Common myeloid progenitor, CD34-positive (primary cell): ENCODE measurements around the gene PDCL3. TPM values are rescaled to one million over a fixed set of nuclear protein-coding genes. Genes with fewer than 3 reads are reported as not detected.

ENCODE experiments used
- CTCF ChIA-PET: fragments of 350-600 bp; sonication (Branson Sonifier 250); formaldehyde crosslinking; loops from one replicate; lab custom pipeline; 2021; ENCODE audit warnings: antibody characterized with exemption; lab: Charles Lee
- POLR2A ChIA-PET: fragments of 350-600 bp; sonication (Branson Sonifier 250); formaldehyde crosslinking; loops from one replicate; lab custom pipeline; 2021; ENCODE audit warnings: antibody characterized with exemption; lab: Charles Lee
- DNase-seq, 3 donors: peaks; one replicate each; pipeline versions ENCODE4 v3.0.0 to v3.0.0-alpha.2; 2013
- H3K27ac ChIP-seq, 2 experiments: 1 replicate in 1 of 2; 2 replicates in 1 of 2; pipeline ENCODE4 v1.7.0; 2013; ENCODE audit warnings: inconsistent platforms in 2 of 2, low read length in 2 of 2, mild to moderate bottlenecking in 2 of 2, low read depth in 1 of 2, moderate library complexity in 1 of 2; ENCODE audit not compliant: severe bottlenecking in 2 of 2, insufficient read depth in 1 of 2, poor library complexity in 1 of 2
- H3K27me3 ChIP-seq, 5 experiments: replicated peaks in 2 of 5; 1 replicate in 3 of 5; 2 replicates in 2 of 5; pipeline versions ENCODE4 v1.6.1 to v1.7.0; 2013; ENCODE audit warnings: low read length in 4 of 5, mild to moderate bottlenecking in 2 of 5, moderate library complexity in 2 of 5, inconsistent platforms in 1 of 5; ENCODE audit not compliant: insufficient read depth in 5 of 5, control insufficient read depth in 4 of 5
- H3K36me3 ChIP-seq, 4 experiments: 1 replicate in 2 of 4; 2 replicates in 2 of 4; pipeline versions ENCODE4 v1.6.1 to v1.7.0; 2013; ENCODE audit warnings: low read length in 3 of 4, control low read depth in 1 of 4, mild to moderate bottlenecking in 1 of 4; ENCODE audit not compliant: control insufficient read depth in 4 of 4, insufficient read depth in 4 of 4
- H3K4me1 ChIP-seq, 4 experiments: 1 replicate in 3 of 4; 2 replicates in 1 of 4; pipeline versions ENCODE4 v1.6.1 to v1.7.1; 2013; ENCODE audit warnings: low read length in 3 of 4, mild to moderate bottlenecking in 3 of 4, control low read depth in 1 of 4, inconsistent platforms in 1 of 4, moderate library complexity in 1 of 4; ENCODE audit not compliant: control insufficient read depth in 4 of 4, insufficient read depth in 4 of 4; ENCODE audit errors: control extremely low read depth in 1 of 4
- H3K4me3 ChIP-seq, 7 experiments: 1 replicate in 4 of 7; 2 replicates in 3 of 7; pipeline versions ENCODE4 v1.5.1 to v1.7.0; 2013; ENCODE audit warnings: mild to moderate bottlenecking in 7 of 7, low read length in 6 of 7, moderate library complexity in 6 of 7, inconsistent platforms in 2 of 7, low read depth in 2 of 7, control low read depth in 1 of 7; ENCODE audit not compliant: insufficient read depth in 4 of 7, control insufficient read depth in 1 of 7; ENCODE audit errors: extremely low read depth in 1 of 7
- H3K9me3 ChIP-seq, 5 experiments: 1 replicate in 4 of 5; 2 replicates in 1 of 5; pipeline versions ENCODE4 v1.6.1 to v1.7.1; 2013; ENCODE audit warnings: low read length in 4 of 5, mild to moderate bottlenecking in 2 of 5, inconsistent platforms in 1 of 5, low read depth in 1 of 5, moderate library complexity in 1 of 5; ENCODE audit not compliant: control insufficient read depth in 4 of 5, insufficient read depth in 2 of 5; ENCODE audit errors: control extremely low read depth in 1 of 5
- WGBS: methylation state at CpG from one replicate; pipeline ENCODE4 v1.1.5; 2013; ENCODE audit not compliant: insufficient coverage; 5-methylcytosine and 5-hydroxymethylcytosine counted together
- polyA plus RNA-seq: library from polyadenylated mRNA; unstranded; fragments of 120-200 nt; gene quantifications from one replicate; pipeline ENCODE4 v1.2.1, GENCODE V29; 2013

Gene PDCL3
- polyA plus RNA-seq = 25.0 TPM

DNA sequence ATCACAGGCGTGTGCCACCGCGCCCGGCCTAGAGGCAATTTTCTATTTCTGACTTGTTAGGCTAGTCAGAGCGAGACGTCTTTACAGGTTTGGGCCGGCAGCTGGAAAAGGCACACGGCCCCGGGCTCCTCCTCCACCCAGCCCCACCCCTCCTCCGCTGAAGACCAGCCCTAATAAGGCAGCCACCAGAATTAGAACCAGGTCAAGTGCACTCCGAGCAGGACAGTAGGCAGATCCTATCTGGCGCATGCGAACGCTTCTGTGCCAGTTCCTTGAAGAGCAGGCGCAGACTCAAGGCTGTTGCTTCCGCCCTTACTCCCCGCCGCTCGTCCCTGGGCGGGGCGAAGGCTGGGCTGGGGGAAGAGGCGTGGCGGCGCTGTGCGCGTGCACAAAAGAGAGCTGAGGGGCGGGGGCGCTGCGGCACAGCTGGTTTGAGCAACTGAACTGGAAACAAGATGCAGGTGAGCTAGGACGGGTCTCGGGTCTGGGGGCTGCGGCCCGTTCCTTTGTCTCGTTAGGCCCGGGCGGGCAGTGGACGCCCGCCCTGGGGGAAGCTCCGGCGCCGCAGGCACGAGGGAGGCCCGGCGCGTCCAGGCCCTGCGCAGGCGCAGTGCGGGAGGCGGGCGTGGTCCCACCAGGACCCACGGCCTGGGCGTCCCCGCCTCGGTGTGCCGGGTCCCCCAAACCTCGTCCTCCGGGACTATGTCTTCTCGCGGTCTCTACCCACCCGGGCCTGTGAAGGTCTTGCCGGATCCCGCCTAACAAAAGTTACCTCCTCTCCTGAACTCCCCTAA, at the start of gene PDCL3:
Gene PDCL3, plus strand, starts transcription at position 381 of the 794 bp plus-strand sequence. Its CDS starts 75 bp downstream, at position 456.
- H3K4me3 ChIP-seq = peak within 1 kb of the TSS; percentile 44 to 95 (median 88)
- no peaks in the 10 kb centered on the region for H3K27me3 ChIP-seq
- H3K9me3 ChIP-seq = no peaks in the 10 kb centered on the region
- ChIA-PET POLR2A (interaction anchor here (0.6 kb wide), 1 partner anchor 1917 kb away, joined by 3 read pairs; no protein-coding TSS in a partner anchor), CTCF (interaction anchor here (0.7 to 1.3 kb wide), 3 partner anchors 9 to 25 kb away, joined by 3 read pairs; no protein-coding TSS in a partner anchor)
- peaks cover 6 to 16% (median 9%) of the 10 kb centered on the region in 4 experiments for H3K36me3 ChIP-seq
- DNase-seq = peak; percentile 98 to 99 (median 99)
- WGBS = under 1% methylated on average over 59 of the region's 62 CpGs
- peaks cover 7 to 20% (median 17%) of the 10 kb centered on the region in 4 experiments for H3K4me1 ChIP-seq
- H3K27ac ChIP-seq = peak within 1 kb of the TSS; percentile 97

DNA sequence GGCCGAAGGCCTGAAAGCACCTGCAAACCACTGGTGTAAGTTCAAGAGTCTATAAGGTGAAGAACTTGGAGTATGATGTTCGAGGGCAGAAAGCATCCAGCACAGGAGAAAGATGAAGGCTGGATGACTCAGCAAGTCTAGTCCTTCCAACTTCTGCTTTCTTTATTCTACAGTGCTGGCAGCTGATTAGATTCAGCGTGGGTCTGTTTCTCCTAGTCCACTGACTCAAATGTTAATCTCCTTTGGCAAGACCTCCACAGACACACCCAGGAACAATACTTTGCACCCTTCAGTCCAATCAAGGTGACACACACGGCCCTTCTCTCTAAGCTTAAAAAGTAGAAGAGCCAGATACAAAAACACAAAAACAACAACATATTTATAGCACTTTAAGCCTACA, 49.1 kb upstream of the PDCL3 start:
- no peaks in the 10 kb centered on the region for H3K27me3 ChIP-seq
- peaks cover 0 to 3% (median 3%) of the 10 kb centered on the region in 4 experiments for H3K4me1 ChIP-seq
- H3K36me3 ChIP-seq = no peaks in the 10 kb centered on the region
- peak; percentile 74 to 94 (median 93) for DNase-seq
- ChIA-PET POLR2A (no interaction called here), CTCF (interaction anchor here (0.9 kb wide), 1 partner anchor 50 kb away, joined by 3 read pairs; no protein-coding TSS in a partner anchor)
- no peak overlapping the region for H3K4me3 ChIP-seq
- peaks cover 0 to 2% (median under 1%) of the 10 kb centered on the region in 5 experiments for H3K9me3 ChIP-seq
- no peak overlapping the region for H3K27ac ChIP-seq
- WGBS = 9% methylated on average over 4 of the region's 4 CpGs

GRCh38 chr2:100517556-100517955, 45.2 kb upstream of the PDCL3 start:
- Histone ChIP-seq H3K27me3 (no peaks in the 10 kb centered on the region), H3K9me3 (no peaks in the 10 kb centered on the region), H3K4me3 (no peak overlapping the region), H3K27ac (no peak overlapping the region), H3K4me1 (peaks cover 0 to 3% (median 3%) of the 10 kb centered on the region in 4 experiments), H3K36me3 (no peaks in the 10 kb centered on the region)
- POLR2A ChIA-PET = no interaction called here
- WGBS = no CpG with 5 or more reads among the region's 1 CpG
- DNase-seq = no peak
- CTCF ChIA-PET = interaction anchor here (0.7 kb wide), 1 partner anchor 17 kb away, joined by 4 read pairs; no protein-coding TSS in a partner anchor

DNA sequence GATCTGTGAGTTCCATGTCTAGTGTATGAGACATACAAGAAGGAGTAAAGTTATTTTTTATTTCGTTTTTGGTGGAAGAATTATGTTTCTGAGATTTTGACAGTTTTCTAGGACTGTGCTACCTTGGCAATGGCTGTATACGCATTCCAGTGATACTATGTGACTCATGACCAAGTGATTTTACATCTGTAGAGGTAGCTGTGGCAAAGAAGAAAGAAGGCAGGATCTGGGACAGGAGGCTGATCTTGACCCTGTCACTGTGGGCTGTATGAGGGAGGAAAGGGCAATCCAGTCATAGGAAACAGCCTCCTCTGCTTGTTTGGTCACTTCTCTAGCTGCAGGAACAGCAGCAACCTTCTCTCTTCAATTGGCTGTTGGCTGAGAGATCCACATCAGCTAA, 44.0 kb upstream of the PDCL3 start:
- no peaks in the 10 kb centered on the region for H3K9me3 ChIP-seq
- 100% methylated on average over 1 of the region's 2 CpGs for WGBS
- H3K27ac ChIP-seq = no peak overlapping the region
- no peaks in the 10 kb centered on the region for H3K27me3 ChIP-seq
- peaks cover 0 to 2% (median under 1%) of the 10 kb centered on the region in 4 experiments for H3K4me1 ChIP-seq
- no peak overlapping the region for H3K4me3 ChIP-seq
- ChIA-PET POLR2A (no interaction called here), CTCF (no interaction called here)
- DNase-seq = no peak
- no peaks in the 10 kb centered on the region for H3K36me3 ChIP-seq

- H3K4me3 ChIP-seq = no peak overlapping the region
- no peaks in the 10 kb centered on the region for H3K9me3 ChIP-seq
- H3K4me1 ChIP-seq = no peaks in the 10 kb centered on the region
- no peak overlapping the region for H3K27ac ChIP-seq
- WGBS = no CpG with 5 or more reads among the region's 2 CpGs
- ChIA-PET CTCF (no interaction called here), POLR2A (no interaction called here)
- no peak for DNase-seq
- H3K27me3 ChIP-seq = no peaks in the 10 kb centered on the region
- no peaks in the 10 kb centered on the region for H3K36me3 ChIP-seq
These were observed 42.6 kb upstream of the PDCL3 start for GRCh38 chr2:100520224-100520623.

GRCh38 chr2:100522430-100522829, 40.4 kb upstream of the PDCL3 start:
- Histone ChIP-seq H3K4me3 (no peak overlapping the region), H3K9me3 (no peaks in the 10 kb centered on the region), H3K36me3 (no peaks in the 10 kb centered on the region), H3K27ac (no peak overlapping the region), H3K4me1 (no peaks in the 10 kb centered on the region), H3K27me3 (no peaks in the 10 kb centered on the region)
- no CpG with 5 or more reads among the region's 1 CpG for WGBS
- ChIA-PET POLR2A (no interaction called here), CTCF (no interaction called here)
- no peak for DNase-seq

GRCh38 chr2:100524331-100524730, 38.5 kb upstream of the PDCL3 start:
- no peak overlapping the region for H3K27ac ChIP-seq
- no peaks in the 10 kb centered on the region for H3K9me3 ChIP-seq
- H3K36me3 ChIP-seq = no peaks in the 10 kb centered on the region
- 90% methylated on average over 1 of the region's 2 CpGs for WGBS
- POLR2A ChIA-PET = no interaction called here
- DNase-seq = no peak
- H3K4me3 ChIP-seq = no peak overlapping the region
- H3K4me1 ChIP-seq = no peaks in the 10 kb centered on the region
- CTCF ChIA-PET = no interaction called here
- no peaks in the 10 kb centered on the region for H3K27me3 ChIP-seq
